ENCODE data around the gene PTGR3.

GRCh38 chr18:75161256-75162028, 47.5 kb downstream of the PTGR3 start:
- TF ChIP-seq POLR2A (IDR thresholded peaks at IDR 0.05; ENCODE audit: extremely low read depth, insufficient read length) = no peak
- TF ChIP-seq, protein P1, sequence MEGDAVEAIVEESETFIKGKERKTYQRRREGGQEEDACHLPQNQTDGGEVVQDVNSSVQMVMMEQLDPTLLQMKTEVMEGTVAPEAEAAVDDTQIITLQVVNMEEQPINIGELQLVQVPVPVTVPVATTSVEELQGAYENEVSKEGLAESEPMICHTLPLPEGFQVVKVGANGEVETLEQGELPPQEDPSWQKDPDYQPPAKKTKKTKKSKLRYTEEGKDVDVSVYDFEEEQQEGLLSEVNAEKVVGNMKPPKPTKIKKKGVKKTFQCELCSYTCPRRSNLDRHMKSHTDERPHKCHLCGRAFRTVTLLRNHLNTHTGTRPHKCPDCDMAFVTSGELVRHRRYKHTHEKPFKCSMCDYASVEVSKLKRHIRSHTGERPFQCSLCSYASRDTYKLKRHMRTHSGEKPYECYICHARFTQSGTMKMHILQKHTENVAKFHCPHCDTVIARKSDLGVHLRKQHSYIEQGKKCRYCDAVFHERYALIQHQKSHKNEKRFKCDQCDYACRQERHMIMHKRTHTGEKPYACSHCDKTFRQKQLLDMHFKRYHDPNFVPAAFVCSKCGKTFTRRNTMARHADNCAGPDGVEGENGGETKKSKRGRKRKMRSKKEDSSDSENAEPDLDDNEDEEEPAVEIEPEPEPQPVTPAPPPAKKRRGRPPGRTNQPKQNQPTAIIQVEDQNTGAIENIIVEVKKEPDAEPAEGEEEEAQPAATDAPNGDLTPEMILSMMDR (IDR thresholded peaks at IDR 0.05; ENCODE audit: low read depth, low read length) = peak; percentile 25
- TF ChIP-seq, protein P2, sequence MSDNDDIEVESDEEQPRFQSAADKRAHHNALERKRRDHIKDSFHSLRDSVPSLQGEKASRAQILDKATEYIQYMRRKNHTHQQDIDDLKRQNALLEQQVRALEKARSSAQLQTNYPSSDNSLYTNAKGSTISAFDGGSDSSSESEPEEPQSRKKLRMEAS (IDR thresholded peaks at IDR 0.05; ENCODE audit: low read depth, low read length) = 0 out of 2 replicates have a peak, but pooled peaks have one; percentile 25
